H54 (cell line): ENCODE results near the gene PCAT6.
A peak's percentile ranks its signal among the peaks of the same experiment; 100 is the strongest.

Source experiments
- DNase-seq: peaks from one replicate; pipeline ENCODE4 v3.0.0; 2011; ENCODE audit warnings: low spot score, mixed read lengths; ENCODE audit not compliant: insufficient read length
- FAIRE-seq: peaks from 3 replicates; lab custom pipeline; 2011; peaks lifted over from hg19 to GRCh38; lab: Jason Lieb, UNC
- POLR2A ChIP-seq: IDR thresholded peaks from 2 replicates; pipeline ENCODE4 v1.6.1; 2011; ENCODE audit warnings: low read depth, mild to moderate bottlenecking, low read length

Gene PCAT6

GRCh38 chr1:202844935-202845334, 34.2 kb downstream of the PCAT6 start:
- FAIRE-seq (no peak), DNase-seq (no peak)
- TF ChIP-seq POLR2A = no peak

DNA sequence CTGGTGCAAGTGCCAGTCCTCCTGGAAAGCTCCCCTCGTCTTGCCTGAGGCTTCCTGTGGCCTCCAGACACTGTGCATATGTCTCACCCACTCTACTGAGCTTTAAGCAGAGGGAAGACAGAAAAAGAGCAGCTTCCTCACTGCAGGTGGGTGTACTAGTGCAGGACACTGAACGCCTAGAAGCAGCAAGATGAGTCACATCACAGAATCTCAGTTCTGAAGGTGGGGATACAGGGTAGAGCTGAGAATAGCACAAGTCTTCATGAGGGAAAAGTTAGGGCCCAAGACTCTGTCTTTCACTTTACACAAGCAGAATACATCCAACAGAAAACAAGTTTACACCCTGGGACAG, 37.4 kb downstream of the PCAT6 start:
- no peak for TF ChIP-seq POLR2A
- no peak for DNase-seq
- FAIRE-seq = no peak

DNA sequence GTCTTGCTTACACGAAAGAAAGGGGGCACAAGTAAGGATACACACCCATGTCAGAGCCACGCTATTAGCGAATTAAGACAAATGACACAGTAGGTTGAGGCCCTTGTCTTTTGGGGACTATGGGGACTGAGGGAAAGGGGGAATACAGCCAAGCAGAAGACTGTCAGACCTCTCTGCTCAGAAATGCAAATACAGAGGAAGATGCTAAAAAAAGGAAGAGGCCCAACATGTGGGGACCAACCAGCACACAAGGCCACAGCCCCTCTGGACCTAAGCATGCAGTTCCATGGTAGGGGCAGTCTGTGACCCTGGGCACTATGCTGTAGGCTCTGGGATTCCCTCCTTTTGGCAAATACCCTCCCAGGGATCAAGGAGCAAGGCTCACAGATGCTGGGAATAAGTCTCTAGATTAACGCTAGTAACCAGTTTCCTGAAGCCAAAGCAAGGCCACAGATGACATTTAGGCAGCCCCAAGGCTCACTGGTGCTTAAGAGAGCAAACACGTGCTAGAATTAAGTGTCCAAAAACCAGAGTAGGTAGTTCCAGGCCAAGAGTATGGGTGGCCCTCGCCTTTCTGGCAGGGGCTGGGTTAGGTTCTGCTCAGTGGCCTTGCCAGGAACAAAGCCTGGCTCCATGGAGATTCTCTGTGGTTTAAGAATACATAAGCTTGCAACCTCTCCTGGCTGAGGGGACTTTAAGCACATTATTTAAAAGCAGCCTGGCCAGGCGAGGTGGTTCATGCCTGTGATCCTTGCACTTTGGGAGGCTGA, 40.0 kb downstream of the PCAT6 start:
- no peak for TF ChIP-seq POLR2A
- DNase-seq (no peak), FAIRE-seq (no peak)

DNA sequence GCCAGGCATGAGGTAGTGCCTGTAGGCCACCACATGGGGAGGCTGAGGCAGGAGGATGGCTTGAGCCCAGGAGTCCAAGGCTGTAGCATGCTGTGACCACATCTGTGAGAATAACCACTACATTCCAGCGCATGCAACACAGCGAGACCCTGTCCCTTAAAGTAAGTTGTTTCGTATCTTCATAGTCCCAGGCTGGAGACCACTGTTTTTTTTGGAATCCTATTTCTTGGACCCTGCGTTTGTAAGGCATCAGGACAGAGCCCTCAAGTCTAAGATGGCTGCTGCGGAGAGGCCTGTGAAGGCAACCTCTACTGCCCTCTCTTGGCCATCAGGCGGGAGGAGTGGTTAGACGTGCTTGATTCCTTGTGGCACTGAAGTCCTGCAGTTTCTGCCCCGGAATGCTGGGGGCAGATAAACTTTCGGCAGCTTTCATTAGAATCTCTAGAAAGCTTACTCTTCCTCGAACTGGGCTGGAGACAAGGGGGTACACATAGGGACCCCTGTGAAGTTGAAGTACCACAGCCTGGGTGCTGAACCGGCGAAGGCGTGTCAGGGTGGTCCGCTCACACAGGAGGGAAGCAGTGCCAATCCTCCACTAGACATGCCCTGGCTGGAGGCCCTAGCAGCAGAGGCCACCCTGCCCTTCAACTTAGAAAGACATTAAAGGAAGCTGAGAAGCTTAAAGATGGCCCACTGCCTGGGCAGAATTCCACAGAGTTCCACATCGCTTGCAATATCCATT, 41.6 kb downstream of the PCAT6 start:
- no peak for TF ChIP-seq POLR2A
- peak; percentile 72 for DNase-seq
- FAIRE-seq = no peak

DNA sequence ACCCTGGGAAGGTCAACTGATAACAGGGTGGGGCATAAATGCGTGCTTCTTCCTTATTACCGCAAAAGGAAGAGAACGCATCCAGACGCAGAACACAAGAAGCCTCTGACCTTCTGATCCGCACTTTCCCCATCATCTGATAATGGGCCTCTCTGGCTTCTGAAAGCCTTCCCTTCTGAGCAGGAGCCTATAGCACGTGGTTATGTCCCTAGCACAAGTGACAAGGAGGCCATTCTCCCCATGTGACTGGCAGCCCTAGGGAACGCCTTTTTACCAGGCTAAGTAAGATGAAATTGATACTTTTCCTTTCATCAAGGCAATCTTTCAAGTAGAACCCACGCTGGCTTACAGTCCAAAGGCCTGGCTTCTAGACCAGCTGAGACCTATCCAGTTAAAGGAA, 44.0 kb downstream of the PCAT6 start:
- no peak for FAIRE-seq
- no peak for DNase-seq
- no peak for TF ChIP-seq POLR2A

- FAIRE-seq (no peak), DNase-seq (no peak)
- no peak for TF ChIP-seq POLR2A
Observed at GRCh38 chr1:202856014-202856413, 45.3 kb downstream of the PCAT6 start.

DNA sequence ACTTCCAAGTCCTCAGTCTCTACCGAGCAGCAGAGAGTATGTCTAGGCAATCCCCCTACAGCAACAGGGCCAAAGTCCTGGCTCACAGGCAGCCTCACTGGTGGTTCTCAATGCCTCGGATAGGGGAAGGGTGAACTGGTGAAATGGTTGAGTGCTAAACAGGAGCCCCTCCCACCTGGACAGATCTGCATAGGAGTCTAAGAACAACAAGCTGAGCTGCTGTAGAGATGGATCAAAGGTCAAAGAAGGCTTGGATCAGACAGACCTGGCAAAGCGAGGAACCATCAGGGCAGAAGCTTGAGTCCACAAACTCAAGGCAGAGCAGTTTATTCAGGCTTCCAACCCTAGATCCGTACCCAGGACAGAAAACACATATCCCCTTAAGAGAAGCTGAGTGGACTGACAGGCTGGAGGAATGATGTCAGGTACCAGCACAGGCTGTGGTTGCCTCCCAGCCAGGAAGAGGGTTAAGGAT, 46.4 kb downstream of the PCAT6 start:
- FAIRE-seq = no peak

GRCh38 chr1:202858331-202858730, 47.6 kb downstream of the PCAT6 start:
- no peak for TF ChIP-seq POLR2A
- DNase-seq (no peak), FAIRE-seq (no peak)

More for the DNA sequence above, 46.4 kb downstream of the PCAT6 start:
- DNase-seq = no peak
- TF ChIP-seq POLR2A = no peak

DNA sequence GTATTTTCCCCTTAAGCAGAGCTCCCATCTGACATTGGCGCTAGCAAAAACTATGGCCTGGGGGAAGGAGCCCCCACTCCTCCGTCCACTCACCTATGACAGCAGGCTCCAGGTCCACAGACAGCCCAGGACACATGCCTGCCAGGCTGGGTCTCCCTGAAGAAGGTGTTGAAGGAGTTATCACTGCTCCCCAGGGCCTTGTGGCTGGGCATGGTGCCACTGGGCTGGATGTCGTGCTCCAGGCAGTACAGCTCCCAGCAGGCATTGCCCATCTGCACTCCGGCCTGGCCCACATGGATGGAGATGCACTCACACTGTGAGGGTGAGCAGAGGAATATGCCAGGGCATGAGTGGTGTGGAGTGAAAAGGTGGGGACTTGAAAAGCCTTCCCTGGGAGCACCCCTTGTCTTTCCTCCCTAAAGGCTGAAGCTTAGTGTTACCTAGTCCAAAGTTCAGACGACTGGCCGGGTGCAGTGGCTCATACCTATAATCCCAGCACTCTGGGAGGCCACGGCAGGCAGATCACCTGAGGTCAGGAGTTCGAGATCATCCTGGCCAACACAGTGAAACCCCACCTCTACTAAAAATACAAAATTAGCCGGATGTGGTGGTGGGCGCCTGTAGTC, 48.1 kb downstream of the PCAT6 start:
- FAIRE-seq (no peak), DNase-seq (no peak)
- TF ChIP-seq POLR2A = no peak

- no peak for TF ChIP-seq POLR2A
Observed at GRCh38 chr1:202860744-202861419, 50.1 kb downstream of the PCAT6 start.

More at GRCh38 chr1:202860744-202861419, 50.1 kb downstream of the PCAT6 start:
- peak; percentile 29 for DNase-seq
- no peak for FAIRE-seq
